K562 (cell line): ENCODE measurements around the gene RTBDN. TPM values are rescaled to one million over a fixed set of nuclear protein-coding genes. Genes with fewer than 3 reads are reported as not detected.

ENCODE experiments used
- ATF3 ChIP-seq, 2 experiments: fragments of 450-650 bp in 1 of 2; sonication (generic) in 1 of 2; formaldehyde crosslinking in 1 of 2; IDR thresholded peaks in 1 of 2; conservative IDR thresholded peaks in 1 of 2; 2 replicates each; pipeline versions ENCODE4 v1.6.1 to v1.8.1; 2016 to 2023; ENCODE audit warnings: mild to moderate bottlenecking in 2 of 2, moderate library complexity in 2 of 2, inconsistent platforms in 1 of 2, missing genetic modification reagents in 1 of 2
- HDAC1 ChIP-seq, 2 experiments: fragments of 450-650 bp; IDR thresholded peaks; 2 replicates each; pipeline ENCODE4 v1.6.1; 2016 to 2017; ENCODE audit warnings: inconsistent platforms in 1 of 2, mild to moderate bottlenecking in 1 of 2, moderate library complexity in 1 of 2
- HOMEZ ChIP-seq: fragments of 250-450 bp; sonication (Bioruptor Pico); IDR thresholded peaks from 2 replicates; pipeline ENCODE4 v1.4.0; 2020; ENCODE audit warnings: mild to moderate bottlenecking, moderate library complexity
- MTA2 ChIP-seq: fragments of 450-650 bp; IDR thresholded peaks from 2 replicates; pipeline ENCODE4 v1.6.1; 2016; ENCODE audit warnings: low read depth
- NEUROD1 ChIP-seq: fragments of 150-350 bp; IDR thresholded peaks from 2 replicates; pipeline ENCODE4 v1.6.1; 2014; ENCODE audit warnings: borderline replicate concordance, low read length, low read depth; ENCODE audit not compliant: partially characterized antibody
- PHB ChIP-seq: fragments of 250-450 bp; sonication (Bioruptor Pico); IDR thresholded peaks from 2 replicates; pipeline ENCODE4 v1.5.0; 2021
- PKNOX1 ChIP-seq: fragments of 450-650 bp; IDR thresholded peaks from 2 replicates; pipeline ENCODE4 v1.6.1; 2016
- PREB ChIP-seq: sonication (generic); formaldehyde crosslinking; IDR thresholded peaks from 2 replicates; pipeline ENCODE4 v1.8.1; 2023; ENCODE audit warnings: mild to moderate bottlenecking, missing genetic modification reagents
- PTTG1 ChIP-seq: fragments of 450-650 bp; IDR thresholded peaks from 2 replicates; pipeline ENCODE4 v1.6.1; 2016; ENCODE audit warnings: low read depth, mild to moderate bottlenecking, missing genetic modification characterization, missing compliant biosample characterization
- SIRT6 ChIP-seq: IDR thresholded peaks from one replicate; pipeline ENCODE4 v1.6.1; 2012; ENCODE audit warnings: low read depth, mild to moderate bottlenecking, control low read depth, inconsistent platforms, low read length, moderate library complexity
- SMAD4 ChIP-seq: fragments of 250-450 bp; sonication (Bioruptor Pico); conservative IDR thresholded peaks from 2 replicates; pipeline ENCODE4 v1.8.0; 2021; ENCODE audit warnings: inconsistent platforms, mild to moderate bottlenecking, moderate library complexity
- SOX6 ChIP-seq: fragments of 450-650 bp; IDR thresholded peaks from 2 replicates; pipeline ENCODE4 v1.6.1; 2014; ENCODE audit warnings: mild to moderate bottlenecking
- TSC22D4 ChIP-seq: fragments of 450-650 bp; IDR thresholded peaks from 2 replicates; pipeline ENCODE4 v1.6.1; 2016; ENCODE audit warnings: missing genetic modification characterization, missing biosample characterization, control low read depth
- XRCC3 ChIP-seq: fragments of 450-650 bp; IDR thresholded peaks from 2 replicates; pipeline ENCODE4 v1.6.1; 2017; ENCODE audit warnings: mild to moderate bottlenecking, moderate library complexity
- ZNF124 ChIP-seq: sonication (generic); formaldehyde crosslinking; IDR thresholded peaks from 2 replicates; pipeline ENCODE4 v1.8.1; 2022; ENCODE audit warnings: missing genetic modification reagents
- ZNF239 ChIP-seq: fragments of 250-450 bp; sonication (Bioruptor Pico); IDR thresholded peaks from 2 replicates; pipeline ENCODE4 v1.4.0; 2020; ENCODE audit warnings: mild to moderate bottlenecking
- ZNF398 ChIP-seq: fragments of 250-450 bp; sonication (Bioruptor Pico); IDR thresholded peaks from 2 replicates; pipeline ENCODE4 v1.8.0; 2021; ENCODE audit warnings: moderate library complexity, mild to moderate bottlenecking, inconsistent platforms
- ZNF518B ChIP-seq: fragments of 250-450 bp; sonication (Bioruptor Pico); IDR thresholded peaks from 2 replicates; pipeline ENCODE4 v1.5.0; 2021; ENCODE audit warnings: mild to moderate bottlenecking, moderate library complexity
- ZNF586 ChIP-seq: fragments of 450-650 bp; formaldehyde crosslinking; conservative IDR thresholded peaks from 2 replicates; pipeline ENCODE4 v1.4.0; 2020; ENCODE audit warnings: mild to moderate bottlenecking, moderate library complexity
- polyA plus RNA-seq, 8 experiments: library from polyadenylated mRNA; depleted of rRNA in 4 of 8; stranded (reverse) in 5 of 8; unstranded in 3 of 8; fragments of >200 nt; fragmentation: Nextera tagmentation in 2 of 8; fragmentation: Illumina TruSeq in 1 of 8; extraction: Ambion mirVana in 2 of 8; extraction: Trizol in 1 of 8; gene quantifications; 2 replicates each; pipeline versions ENCODE4 v1.2.1 to v1.2.3, GENCODE V29; 2011 to 2014; ENCODE audit warnings: inconsistent platforms in 1 of 8, missing spikeins in 1 of 8
- total RNA-seq, 7 experiments: library from RNA; depleted of rRNA in 6 of 7; stranded (reverse); fragments of >200 nt in 6 of 7; fragmentation: Illumina TruSeq in 2 of 7; extraction: Trizol in 2 of 7; gene quantifications; 2 replicates each; pipeline versions ENCODE4 v1.2.1 to v1.2.3, GENCODE V29; 2011 to 2021; ENCODE audit warnings: low replicate concordance in 1 of 7

The RTBDN gene
- total and polyA plus RNA-seq, 9 of the 15 experiments (the other 6 are each of a cell fraction or from before 2014, with no cell fraction given): 0.20 to 2.3 (median 0.72) TPM; not detected in 1

GRCh38 chr19:12882589-12882988, 48.2 kb upstream of the RTBDN start (continued):
- TF ChIP-seq ZNF518B (CRISPR knock-in tag) (no peak), SOX6 (no peak), PKNOX1 (no peak), ATF3 (IDR thresholded peaks at IDR 0.05) (no peak), ATF3 (CRISPR knock-in tag; conservative IDR thresholded peaks at IDR 0.05) (no peak), ZNF586 (0 out of 2 replicates have a peak, but pooled peaks have one; percentile 18), ZNF239 (CRISPR knock-in tag) (peak; percentile 44; the same call in 1 of the 2 replicates), PHB (CRISPR knock-in tag) (no peak), SIRT6 (no peak), XRCC3 (no peak), ZNF398 (CRISPR knock-in tag) (peak; percentile 81), ZNF124 (no peak), SMAD4 (CRISPR knock-in tag) (peak; percentile 95), PTTG1 (tag) (peak; percentile 84), PREB (CRISPR knock-in tag) (no peak), TSC22D4 (tag) (no peak), HOMEZ (CRISPR knock-in tag) (peak; percentile 11; the same call in 1 of the 2 replicates), MTA2 (no peak), HDAC1 (IDR thresholded peaks at IDR 0.05) (no peak), NEUROD1 (no peak)
